OCI-LY7 (cell line): ENCODE results near the gene RECK. TPM values are rescaled to one million over a fixed set of nuclear protein-coding genes. Genes with fewer than 3 reads are reported as not detected.
A peak's percentile ranks its signal among the peaks of the same experiment; 100 is the strongest.

ENCODE experiments used
- BruUV-seq: library from RNA; stranded (reverse); fragments of 400-500 nt; replicated peaks from 2 replicates; lab custom pipeline; 2021; lab: Mats Ljungman, UMichigan
- CTCF ChIA-PET: fragments of 300-600 bp; sonication (Branson Sonifier 250); formaldehyde crosslinking; loops from one replicate; lab custom pipeline; 2022; ENCODE audit warnings: antibody characterized with exemption; ENCODE audit not compliant: unreplicated experiment; lab: Charles Lee
- POLR2A ChIA-PET: fragments of 300-600 bp; sonication (Branson Sonifier 250); formaldehyde crosslinking; loops from one replicate; lab custom pipeline; 2022; ENCODE audit warnings: antibody characterized with exemption; lab: Charles Lee
- DNase-seq: peaks from one replicate; pipeline ENCODE4 v3.0.0-alpha.2; 2015; ENCODE audit warnings: low spot score
- H2AFZ ChIP-seq: fragments of 200-600 bp; sonication (generic), shearing (Covaris generic); 2 replicates; pipeline ENCODE4 v1.6.1; 2014; ENCODE audit warnings: mild to moderate bottlenecking, antibody characterized with exemption, low read length, moderate library complexity
- H3K27ac ChIP-seq: fragments of 200-600 bp; sonication (generic); 2 replicates; pipeline ENCODE4 v1.5.1; 2014; ENCODE audit warnings: mixed run types, low read depth, mild to moderate bottlenecking, moderate library complexity, low read length, inconsistent platforms; ENCODE audit not compliant: poor library complexity, severe bottlenecking
- H3K36me3 ChIP-seq: fragments of 200-600 bp; sonication (generic); 2 replicates; pipeline ENCODE4 v1.6.1; 2014; ENCODE audit warnings: mild to moderate bottlenecking, antibody characterized with exemption, low read length, moderate library complexity, mixed read lengths; ENCODE audit not compliant: insufficient read depth
- H3K4me1 ChIP-seq: fragments of 200-600 bp; sonication (generic); 2 replicates; pipeline ENCODE4 v1.5.1; 2014; ENCODE audit warnings: mild to moderate bottlenecking, low read length; ENCODE audit not compliant: insufficient read depth, poor library complexity, severe bottlenecking
- H3K4me2 ChIP-seq: fragments of 200-600 bp; sonication (generic); 2 replicates; pipeline ENCODE4 v1.6.1; 2014; ENCODE audit warnings: mild to moderate bottlenecking, low read length
- H3K4me3 ChIP-seq: fragments of 200-600 bp; sonication (generic); 2 replicates; pipeline ENCODE4 v1.5.1; 2014; ENCODE audit warnings: mild to moderate bottlenecking, low read depth, low read length; ENCODE audit not compliant: poor library complexity, severe bottlenecking
- H3K79me2 ChIP-seq: fragments of 200-600 bp; sonication (generic); 2 replicates; pipeline ENCODE4 v1.6.1; 2016; ENCODE audit warnings: low read depth, mild to moderate bottlenecking, low read length, moderate library complexity, mixed read lengths; ENCODE audit not compliant: insufficient read depth
- H3K9me2 ChIP-seq: fragments of 200-600 bp; sonication (generic); 2 replicates; pipeline ENCODE4 v1.6.1; 2016; ENCODE audit warnings: mild to moderate bottlenecking, low read length, mixed read lengths; ENCODE audit not compliant: insufficient read depth
- H3K9me3 ChIP-seq: fragments of 200-600 bp; sonication (generic); 2 replicates; pipeline ENCODE4 v1.6.1; 2014; ENCODE audit warnings: mild to moderate bottlenecking, mixed run types, low read length, mixed read lengths
- H4K20me1 ChIP-seq: fragments of 200-600 bp; sonication (generic); 2 replicates; pipeline ENCODE4 v1.6.1; 2014; ENCODE audit warnings: mild to moderate bottlenecking, antibody characterized with exemption, low read length, moderate library complexity, mixed read lengths; ENCODE audit not compliant: insufficient read depth
- CTCF ChIP-seq: fragments of 200-600 bp; sonication (generic); conservative IDR thresholded peaks from 2 replicates; pipeline ENCODE4 v1.5.1; 2014; ENCODE audit warnings: mild to moderate bottlenecking, antibody characterized with exemption, low read length, moderate library complexity, mixed read lengths
- EZH2phosphoT487 ChIP-seq: fragments of 200-600 bp; sonication (generic); IDR thresholded peaks from 2 replicates; pipeline ENCODE4 v1.6.1; 2018; ENCODE audit warnings: low read depth, borderline replicate concordance, mild to moderate bottlenecking, mixed run types, antibody characterized with exemption, low read length, moderate library complexity, mixed read lengths
- intact Hi-C: fragments of 100-400 bp; cut with micrococcal nuclease; formaldehyde crosslinking; loops from one replicate; pipeline ENCODE4 v1.10.0; 2022; ENCODE audit not compliant: unreplicated experiment
- total RNA-seq, 2 experiments: library from RNA; depleted of rRNA in 1 of 2; stranded (reverse); fragments of >200 nt in 1 of 2; shearing (Covaris generic) in 1 of 2; gene quantifications; 2 replicates each; pipeline ENCODE4 v1.2.3, GENCODE V29; 2014 to 2022

RECK gene
- total RNA-seq, 2 experiments from 2014 or later = 3.0 to 6.5 TPM

- DNase-seq = no peak
- Histone ChIP-seq H4K20me1 (no peaks in the 10 kb centered on the region), H3K4me2 (peak overlapping the region; percentile 33; the same call in 1 of the 2 replicates), H3K27ac (no peak overlapping the region), H3K9me3 (peaks cover 3% of the 10 kb centered on the region; the same call in 1 of the 2 replicates), H3K4me3 (no peak overlapping the region), H3K4me1 (peaks cover 20% of the 10 kb centered on the region), H2AFZ (peak overlapping the region; percentile 24; the same call in 1 of the 2 replicates), H3K9me2 (no peaks in the 10 kb centered on the region), H3K36me3 (no peaks in the 10 kb centered on the region), H3K79me2 (no peaks in the 10 kb centered on the region)
- intact Hi-C loops = no loop called here
- ChIA-PET POLR2A (interaction anchor here (0.6 to 1.2 kb wide), 4 partner anchors 11 to 47 kb away, joined by 3 to 6 read pairs (median 4); no protein-coding TSS in a partner anchor), CTCF (interaction anchor here (0.5 kb wide), 1 partner anchor 38 kb away, joined by 3 read pairs; no protein-coding TSS in a partner anchor)
- no TSS peak for BruUV-seq
- no peak for TF ChIP-seq EZH2phosphoT487
- TF ChIP-seq CTCF = no peak
Measured at GRCh38 chr9:36140086-36141084, 103.7 kb downstream of the RECK start.

- Histone ChIP-seq H3K4me3 (no peak overlapping the region), H3K4me2 (no peak overlapping the region), H3K27ac (no peak overlapping the region), H4K20me1 (no peaks in the 10 kb centered on the region), H3K9me3 (peaks cover 10% of the 10 kb centered on the region; the same call in 1 of the 2 replicates), H3K9me2 (no peaks in the 10 kb centered on the region), H3K36me3 (no peaks in the 10 kb centered on the region), H3K79me2 (no peaks in the 10 kb centered on the region), H2AFZ (no peak overlapping the region), H3K4me1 (peaks cover 20% of the 10 kb centered on the region)
- TF ChIP-seq CTCF (0 out of 2 replicates have a peak, but pooled peaks have one; percentile 15), EZH2phosphoT487 (no peak)
- no TSS peak for BruUV-seq
- intact Hi-C loops = no loop called here
- POLR2A ChIA-PET = interaction anchor here (0.7 kb wide), 1 partner anchor 16 kb away, joined by 3 read pairs; no protein-coding TSS in a partner anchor
- DNase-seq = no peak
- CTCF ChIA-PET = no interaction called here
Measured at GRCh38 chr9:36141288-36141687, 104.6 kb downstream of the RECK start.
